ENCODE measurements around the gene RBM33.

DNA sequence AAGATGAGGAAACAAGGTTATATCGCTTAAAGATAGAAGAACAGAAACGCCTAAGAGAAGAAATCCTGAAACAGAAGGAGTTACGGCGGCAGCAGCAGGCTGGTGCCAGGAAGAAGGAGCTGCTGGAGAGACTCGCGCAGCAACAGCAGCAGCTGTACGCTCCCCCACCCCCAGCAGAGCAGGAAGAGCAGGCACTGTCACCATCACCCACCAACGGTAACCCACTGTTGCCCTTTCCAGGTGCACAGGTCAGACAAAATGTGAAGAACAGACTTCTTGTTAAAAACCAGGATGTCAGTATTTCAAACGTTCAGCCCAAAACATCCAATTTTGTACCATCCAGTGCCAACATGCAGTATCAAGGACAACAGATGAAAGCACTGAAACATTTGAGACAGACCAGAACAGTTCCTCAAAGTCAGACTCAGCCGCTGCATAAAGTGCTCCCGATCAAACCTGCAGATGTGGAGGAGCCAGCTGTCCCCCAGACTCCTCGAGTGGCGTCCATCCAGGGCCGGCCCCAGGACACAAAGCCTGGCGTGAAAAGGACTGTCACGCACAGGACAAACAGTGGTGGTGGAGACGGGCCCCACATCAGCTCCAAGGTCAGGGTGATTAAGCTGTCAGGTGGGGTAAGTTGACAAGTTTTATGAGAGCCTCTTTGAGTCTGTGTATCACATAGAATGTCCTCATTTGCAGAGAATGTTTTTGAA is 100.7 kb downstream of the RBM33 start:
- TF ChIP-seq CTCF (conservative IDR thresholded peaks at IDR 0.05; ENCODE audit: low read depth, low read length) = no peak
- no peak for TF ChIP-seq EZH2 (IDR thresholded peaks at IDR 0.05; ENCODE audit: borderline replicate concordance, low read depth, low read length, poor library complexity, severe bottlenecking)
